Activated CD8-positive, alpha-beta memory T cell treated with anti-CD3 and anti-CD28 coated beads, Interleukin-2, amount 50 U/mL, for 1 hour (primary cell): ENCODE data around the gene PIK3R4.

Experiments
- DNase-seq: peaks from one replicate; pipeline ENCODE4 v3.0.0-alpha.2; 2020; ENCODE audit errors: extremely low read depth

The PIK3R4 gene

DNA sequence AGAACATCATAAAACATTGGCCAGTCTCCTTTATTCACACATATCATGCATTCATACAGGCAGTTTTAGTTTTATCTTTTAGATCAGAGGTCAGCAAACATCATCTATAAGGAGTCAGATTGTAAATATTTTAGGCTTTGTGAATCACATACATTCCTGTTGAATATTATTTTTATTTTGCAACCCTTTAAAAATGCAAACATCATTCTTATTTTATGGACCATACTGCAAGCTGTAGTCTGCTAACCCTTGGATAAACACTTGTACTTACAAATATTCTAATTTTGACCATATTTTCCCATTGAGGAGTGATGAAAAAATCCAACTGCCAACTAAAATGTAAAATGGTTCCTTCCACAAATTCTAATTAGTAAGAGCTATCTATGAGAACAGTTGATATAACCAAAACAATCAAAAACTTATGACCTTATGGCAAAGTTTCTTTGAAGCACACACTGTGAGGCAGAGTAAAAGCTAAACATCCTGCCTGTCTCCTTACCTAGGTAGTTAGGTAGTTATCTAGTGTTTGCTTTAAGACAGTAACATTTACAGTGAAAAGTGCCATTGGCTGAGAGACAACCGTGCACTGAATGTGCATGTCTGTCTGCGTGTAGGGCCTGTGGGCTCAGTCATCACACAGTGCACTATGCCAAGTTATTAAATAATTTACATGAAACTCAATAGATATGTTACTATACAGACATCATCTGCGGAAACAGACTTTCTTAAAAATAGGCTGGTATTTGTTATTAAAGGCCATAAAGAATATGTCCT, 57.7 kb downstream of the PIK3R4 start:
- no peak for DNase-seq

DNA sequence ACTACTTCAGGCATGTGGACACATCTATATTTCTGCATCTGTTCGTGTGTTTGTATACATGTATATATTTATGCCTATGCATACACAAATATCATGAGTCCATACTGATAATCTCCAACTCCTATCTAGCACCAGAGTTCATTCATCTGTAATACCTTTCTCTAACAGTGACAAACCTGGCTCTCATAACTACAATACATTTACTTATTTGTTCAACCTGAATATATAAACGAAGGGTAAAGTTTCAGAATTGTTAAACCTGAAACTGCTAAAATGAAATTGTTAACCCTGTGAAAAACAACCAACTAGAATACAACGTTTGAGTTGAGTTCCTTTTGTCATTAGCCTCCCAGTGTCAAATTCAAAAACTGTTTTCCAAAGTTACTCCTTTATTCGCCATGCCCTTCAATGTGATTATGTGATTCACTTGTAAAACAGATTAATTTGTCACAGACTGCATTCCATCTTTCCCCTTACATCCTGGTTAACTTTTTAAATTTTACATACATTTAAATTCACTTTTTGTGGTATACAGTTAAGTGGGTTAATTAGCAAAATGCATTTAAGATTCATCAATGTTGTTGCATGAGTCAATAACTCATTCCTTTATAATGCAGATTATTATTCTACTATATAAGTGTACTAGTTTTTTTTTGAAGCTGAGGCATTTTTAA, 58.5 kb downstream of the PIK3R4 start:
- no peak for DNase-seq

DNA sequence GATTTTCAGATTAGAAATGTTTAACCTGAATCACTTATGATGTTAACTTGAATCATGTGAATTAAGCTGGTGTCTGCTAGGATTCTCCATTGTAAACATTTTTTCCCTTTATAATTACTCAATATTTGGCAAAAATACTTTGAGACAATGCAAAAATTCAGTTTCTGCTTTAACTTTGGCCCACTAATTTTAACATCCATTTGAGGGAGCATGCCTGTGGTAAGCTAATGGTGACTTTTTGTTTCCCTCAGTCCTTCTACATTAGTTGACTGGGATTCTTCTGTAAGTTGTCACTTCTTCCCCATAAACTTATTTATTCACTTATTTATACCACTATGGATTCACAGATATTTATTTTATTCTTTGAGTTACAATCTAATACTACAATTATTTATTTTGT, 59.3 kb downstream of the PIK3R4 start:
- no peak for DNase-seq

DNA sequence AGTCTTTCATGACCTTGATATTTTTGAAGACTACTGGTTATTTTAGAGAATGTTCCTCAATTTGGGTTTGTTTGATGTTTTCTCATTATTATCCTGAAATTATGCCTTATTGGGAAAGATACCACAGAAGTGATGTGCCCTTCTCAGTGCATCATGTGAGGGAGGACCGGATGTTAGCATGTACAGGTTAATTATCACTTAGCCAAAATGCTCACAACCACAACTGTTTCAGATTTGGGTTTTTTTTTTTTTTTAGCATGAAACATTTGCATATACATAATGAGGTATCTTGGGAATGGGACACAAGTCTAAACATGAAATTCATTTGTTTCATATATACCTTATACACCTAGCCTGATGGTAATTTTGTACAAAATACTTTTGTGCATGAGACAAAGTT, 59.8 kb downstream of the PIK3R4 start:
- no peak for DNase-seq

DNA sequence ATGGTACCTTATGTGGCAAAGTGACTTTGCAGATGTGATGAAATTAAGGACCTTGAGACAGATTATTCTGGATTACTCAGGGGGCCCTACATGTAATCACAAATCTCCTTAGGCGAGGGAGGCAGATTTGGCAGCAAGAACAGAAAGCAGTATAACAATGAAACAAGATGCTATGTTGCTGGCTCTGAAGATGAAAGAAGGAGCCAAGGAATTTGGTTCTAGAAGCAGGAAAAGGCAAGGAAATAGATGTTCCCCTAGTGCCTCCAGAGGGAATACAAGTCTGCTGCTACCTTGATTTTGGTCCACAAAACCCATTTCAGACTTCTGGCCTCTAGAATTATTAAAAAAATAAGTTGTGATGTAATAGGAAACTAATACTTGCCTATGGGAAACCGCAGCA, 64.5 kb downstream of the PIK3R4 start:
- DNase-seq, result no peak

DNA sequence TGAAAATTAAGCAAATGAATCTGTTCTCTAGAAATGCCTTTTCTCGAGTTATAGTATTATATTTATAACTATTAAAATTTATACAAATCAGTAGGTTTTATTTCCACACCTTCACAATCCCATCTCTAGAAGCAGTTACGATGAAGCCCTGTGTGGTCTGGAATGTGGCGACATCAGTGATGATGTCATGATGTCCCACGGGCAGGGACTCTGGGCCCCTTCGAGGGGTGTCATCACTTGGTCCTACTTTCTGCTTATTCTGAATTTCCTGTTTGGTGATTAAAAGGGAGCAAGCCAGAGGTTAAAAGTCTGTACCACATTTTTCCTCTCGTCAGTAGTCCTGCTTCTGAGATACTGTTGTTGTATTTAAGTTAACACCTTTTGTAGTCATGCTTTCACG, 67.4 kb downstream of the PIK3R4 start:
- DNase-seq, result no peak

DNA sequence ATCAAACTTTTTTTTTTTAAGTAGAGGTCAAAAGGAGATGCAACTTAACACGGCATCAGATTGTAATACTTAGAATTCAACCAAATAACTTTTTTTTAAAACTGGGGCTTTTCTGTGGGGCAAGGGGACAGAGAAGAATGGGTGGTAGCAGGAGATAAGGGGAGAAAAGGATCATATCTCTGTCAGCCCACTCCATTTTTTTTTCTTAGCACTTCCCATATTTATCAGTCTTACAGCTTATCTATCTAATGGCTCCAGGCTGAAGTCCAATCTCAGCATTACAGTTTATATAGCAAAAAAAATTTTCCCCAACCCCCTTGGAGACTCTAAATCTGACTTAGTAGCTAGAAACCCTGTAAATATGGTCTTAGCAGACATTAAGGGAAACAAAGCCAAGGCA, 69.3 kb downstream of the PIK3R4 start:
- no peak for DNase-seq

DNA sequence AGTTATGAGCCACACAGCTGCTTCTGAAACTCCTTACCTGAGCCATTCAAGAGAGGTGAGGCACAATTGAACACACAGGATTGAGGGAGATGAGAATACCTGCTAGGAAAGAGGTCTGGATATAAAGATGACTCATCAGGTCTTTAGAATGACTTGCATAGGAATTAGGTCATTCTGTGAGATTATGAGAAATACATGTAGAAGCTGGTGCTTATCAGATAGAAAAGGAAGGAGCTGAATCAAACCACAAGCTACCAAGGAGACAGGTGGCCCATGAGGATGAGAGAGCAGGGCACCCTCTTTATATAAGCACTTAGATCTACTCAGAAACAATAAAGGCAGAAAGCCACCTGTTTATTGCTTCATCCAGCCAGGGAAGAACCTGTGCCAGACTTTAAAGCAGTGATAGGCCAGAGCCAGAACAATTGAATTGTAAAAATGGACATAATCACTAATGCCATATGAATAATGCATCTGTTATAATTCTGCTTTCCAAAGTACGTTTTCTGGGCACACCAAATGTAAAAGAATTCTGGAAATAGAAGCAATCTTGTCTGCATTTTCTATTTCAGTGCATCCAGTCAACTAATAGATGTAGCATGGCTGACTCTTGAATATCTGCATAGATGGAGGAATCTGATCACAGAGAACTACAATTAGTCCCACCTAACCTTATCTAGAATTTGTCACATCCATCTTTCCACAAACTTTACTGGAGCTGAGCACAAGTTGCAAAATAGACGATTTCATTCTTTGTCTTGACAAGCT, 74.9 kb downstream of the PIK3R4 start:
- DNase-seq, result no peak

DNA sequence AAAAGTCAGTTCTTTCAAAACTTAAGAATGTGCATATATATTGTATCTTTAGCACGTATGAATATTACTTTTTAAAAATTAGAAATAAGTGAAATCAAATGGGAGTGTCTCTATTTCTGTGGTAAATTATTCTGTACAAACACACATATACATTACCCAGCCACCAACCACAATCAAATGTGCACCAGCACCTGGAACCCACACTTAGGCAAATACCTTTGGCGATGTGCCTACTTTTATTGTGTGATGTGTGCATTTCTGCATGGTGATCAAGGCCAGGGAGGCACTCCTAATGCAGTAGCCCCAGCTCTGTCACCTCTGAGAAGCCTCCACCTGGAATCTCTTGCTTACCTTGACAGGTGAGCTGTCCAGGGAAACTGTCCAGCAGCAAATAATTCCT, 76.9 kb downstream of the PIK3R4 start:
- DNase-seq, result no peak

DNA sequence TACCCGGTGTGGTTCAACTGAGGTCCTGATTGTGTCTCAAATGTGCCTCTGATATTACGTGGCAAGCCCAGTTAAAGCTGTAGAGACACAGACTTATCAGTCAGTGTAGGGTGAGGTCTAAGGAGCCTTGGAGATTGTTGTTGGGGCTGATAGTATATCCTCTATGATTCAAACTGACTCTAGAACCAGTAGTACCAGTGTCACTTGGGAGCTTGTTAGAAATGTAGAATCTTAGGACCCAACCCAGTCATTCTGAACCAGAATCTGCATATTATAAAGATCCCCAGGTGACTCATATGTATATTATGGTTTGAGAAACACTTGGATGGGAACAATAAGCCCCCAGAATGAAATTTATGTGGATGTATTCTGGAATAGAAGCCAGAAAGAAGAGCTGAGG, 83.5 kb downstream of the PIK3R4 start:
- no peak for DNase-seq

DNA sequence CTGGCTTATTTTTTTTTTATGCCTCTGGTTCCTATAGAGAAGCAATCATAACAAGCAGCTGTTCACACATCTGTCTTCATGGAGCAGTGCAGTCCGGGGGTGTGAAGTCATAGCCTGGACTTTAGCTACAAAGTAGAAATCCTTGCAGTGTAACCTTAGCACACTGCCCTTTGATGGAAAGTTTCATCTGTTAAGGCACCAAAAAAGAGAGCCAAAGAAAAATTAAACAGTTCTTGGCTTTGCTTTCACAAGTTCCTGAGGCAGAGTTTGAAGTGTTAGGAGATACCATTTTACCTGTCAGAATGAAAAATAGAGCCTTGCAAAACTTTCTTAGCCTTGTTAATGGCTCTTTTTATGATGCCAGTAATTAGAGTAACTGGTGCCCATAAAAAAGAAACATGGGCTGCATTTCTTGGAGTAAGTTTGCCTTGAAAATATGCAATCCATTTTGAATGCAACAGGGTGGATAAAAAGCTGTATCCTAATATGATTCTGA, 84.1 kb downstream of the PIK3R4 start:
- DNase-seq, result no peak

DNA sequence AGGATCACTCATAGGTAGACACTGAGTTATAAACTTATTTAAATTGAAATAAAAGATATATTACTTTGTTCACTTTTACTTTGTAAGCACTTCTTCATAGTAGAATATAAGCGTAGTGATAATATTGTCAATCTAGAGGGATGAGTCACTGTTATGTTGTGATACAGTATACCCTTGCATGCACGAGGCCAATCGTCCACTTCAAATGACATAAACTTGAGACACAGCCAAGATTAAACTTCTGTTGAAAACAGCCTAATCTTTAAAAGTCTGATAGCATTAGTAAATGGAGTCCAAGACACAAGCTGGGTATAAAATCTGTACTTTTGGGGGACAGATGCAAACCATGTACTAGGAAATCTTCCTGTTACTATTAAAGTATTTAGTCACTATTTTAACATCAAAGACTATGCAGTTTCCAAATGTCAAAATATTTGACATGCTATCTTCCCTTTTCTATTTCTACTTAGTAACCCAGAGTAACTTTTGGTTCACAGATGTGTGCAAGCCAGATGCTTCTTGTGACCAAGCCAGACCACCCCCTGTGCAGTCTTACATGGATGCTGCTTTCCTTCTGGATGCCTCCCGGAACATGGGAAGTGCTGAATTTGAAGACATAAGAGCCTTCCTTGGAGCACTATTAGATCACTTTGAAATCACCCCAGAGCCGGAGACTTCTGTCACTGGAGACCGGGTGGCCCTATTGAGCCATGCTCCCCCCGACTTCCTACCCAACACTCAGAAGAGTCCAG, 85.3 kb downstream of the PIK3R4 start:
- no peak for DNase-seq

DNA sequence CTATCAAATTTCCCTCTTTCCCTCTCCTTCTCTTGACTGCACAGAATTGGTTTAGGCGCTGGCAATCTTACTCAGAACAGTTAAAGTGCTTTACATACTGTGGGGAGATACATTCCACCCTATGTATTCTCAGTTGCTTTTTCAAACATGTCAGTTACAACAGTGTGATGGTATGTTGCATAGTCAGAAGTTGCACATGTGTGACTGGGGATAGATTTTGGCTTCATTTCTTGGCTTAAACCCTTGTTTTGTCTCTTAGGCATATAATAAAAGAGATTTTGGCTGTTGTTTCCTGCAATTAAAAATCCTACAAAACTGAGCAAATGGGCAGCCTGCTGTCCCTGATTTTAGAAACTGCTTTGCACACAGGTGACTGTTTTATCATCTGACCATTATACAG, 86.7 kb downstream of the PIK3R4 start:
- no peak for DNase-seq

DNA sequence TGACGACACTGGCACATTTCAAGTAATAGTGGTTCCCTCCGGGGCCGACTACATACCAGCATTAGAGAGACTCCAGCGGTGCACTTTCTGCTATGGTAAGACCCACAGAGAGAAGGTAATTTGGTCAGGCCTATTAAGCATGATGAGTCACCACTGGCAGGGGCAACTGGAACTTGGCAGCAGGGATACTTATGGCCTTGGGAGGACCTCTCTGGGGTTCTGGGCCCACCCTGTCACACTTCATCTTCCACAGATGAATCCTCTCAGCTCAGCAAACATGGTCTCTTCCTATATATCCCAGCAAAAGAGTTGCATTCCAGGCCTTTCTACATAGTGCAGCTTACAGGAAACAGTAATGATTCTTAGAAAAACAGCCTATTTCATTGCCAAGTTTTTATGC, 88.0 kb downstream of the PIK3R4 start:
- no peak for DNase-seq

DNA sequence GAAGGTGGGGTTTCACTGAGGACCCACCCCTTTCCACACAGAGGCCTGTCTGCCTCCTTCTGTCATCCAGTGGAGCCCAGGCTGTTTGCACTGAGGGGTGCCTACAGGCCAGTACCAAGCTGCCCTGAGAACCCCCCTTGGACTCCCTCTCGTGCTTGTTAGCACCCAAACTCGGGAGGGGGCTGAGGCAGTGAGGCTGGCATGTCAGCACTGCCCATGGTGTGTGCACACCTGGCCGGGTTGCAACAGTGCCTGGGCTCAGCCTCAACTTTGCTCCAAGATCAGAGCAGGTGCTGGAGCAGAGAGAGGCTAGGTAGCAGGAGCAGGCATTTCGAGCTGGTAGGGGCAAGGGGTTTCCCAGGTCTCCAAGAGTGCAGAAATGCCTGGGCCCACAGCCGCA, 90.0 kb downstream of the PIK3R4 start:
- DNase-seq, result no peak

DNA sequence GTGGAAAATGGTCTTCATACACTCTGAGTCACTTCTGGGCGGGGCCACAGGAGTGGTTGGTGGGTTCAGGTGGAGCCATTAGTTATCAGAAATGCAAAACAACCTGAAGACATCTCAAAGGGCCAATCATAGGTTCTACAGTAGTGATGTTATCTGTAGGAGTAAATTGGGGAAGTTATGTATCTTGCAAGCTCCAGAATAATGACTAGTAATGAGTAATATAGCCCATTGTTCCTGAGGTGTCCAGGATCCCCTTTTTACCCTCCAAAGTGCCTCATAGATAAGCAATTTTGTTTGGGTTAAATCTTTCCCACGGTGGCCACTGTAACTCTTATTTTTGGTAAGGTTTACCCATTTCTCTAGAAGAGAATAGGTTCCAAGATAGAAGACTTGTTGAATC, 91.7 kb downstream of the PIK3R4 start:
- no peak for DNase-seq

DNA sequence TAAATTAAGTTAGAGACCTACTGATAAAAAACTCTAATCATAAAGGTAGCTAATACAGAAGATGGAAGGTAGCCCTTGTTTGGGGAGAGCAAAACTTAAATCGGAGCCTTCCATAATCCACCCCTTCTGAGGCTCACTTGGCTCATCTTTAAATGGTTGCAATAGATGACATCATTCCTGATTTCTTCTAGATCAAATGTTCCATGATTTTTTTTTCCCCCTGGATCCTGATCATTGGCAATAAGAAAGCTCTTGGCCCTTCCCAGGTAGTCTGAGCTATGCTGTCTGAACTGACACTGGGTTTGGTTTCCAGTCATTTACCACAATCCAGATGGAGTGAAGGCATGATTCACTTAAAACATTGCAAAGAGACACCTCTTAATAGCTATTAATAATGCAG, 92.5 kb downstream of the PIK3R4 start:
- DNase-seq, result no peak

DNA sequence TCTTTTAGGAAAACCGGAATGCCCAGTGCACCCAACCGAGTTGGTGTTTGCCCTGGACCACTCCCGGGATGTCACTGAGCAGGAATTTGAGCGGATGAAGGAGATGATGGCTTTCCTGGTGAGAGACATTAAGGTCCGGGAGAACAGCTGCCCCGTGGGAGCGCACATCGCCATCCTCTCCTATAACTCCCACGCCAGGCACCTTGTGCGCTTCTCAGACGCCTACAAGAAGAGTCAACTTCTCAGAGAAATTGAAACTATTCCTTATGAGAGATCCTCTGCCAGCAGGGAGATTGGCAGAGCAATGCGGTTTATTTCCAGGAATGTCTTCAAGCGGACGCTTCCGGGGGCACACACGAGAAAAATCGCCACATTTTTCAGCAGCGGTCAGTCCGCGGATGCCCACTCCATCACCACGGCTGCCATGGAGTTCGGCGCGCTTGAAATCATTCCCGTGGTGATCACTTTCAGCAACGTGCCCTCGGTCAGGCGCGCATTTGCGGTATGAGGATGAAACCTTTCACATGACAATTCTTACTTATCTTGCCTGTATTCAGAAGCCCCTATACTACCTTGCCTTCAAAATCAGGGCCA, 97.5 kb downstream of the PIK3R4 start:
- DNase-seq, result no peak

DNA sequence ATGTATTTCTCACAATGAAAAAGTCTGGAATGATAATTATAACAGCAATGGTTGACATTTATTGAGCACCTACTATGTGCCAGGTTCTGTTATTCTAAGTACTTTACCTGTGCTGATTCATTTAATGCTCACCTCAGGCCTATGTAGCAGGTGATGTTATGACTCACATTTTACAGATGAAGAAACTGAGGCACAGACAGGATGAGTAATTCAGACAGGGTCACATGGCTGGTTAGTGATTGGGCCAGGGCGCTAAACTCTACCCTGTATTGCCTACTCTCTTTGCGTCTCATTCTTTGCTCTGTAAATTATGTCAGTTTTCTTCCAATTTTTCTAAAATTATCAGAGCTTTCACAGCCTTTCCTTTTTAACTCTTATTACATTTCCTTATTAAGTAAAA, 98.3 kb downstream of the PIK3R4 start:
- no peak for DNase-seq

DNA sequence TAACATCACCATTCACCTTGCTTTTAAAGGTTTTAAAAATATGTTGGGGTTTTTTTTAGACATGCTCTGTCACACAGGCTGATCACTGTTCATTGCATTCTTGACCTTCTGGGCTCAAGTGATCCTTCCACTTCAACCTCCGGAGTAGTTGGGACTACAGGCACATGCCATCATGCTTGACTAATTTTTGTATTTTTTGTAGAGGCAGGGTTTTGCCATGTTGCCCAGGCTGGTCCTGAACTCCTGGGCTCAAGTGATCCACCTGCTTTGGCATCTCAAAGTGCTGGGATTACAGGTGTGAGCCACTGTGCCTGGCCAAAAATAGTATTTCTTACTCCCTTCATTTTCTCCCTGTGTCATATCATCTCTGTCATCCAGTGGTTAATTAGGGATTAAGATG, 101.4 kb downstream of the PIK3R4 start:
- no peak for DNase-seq

DNA sequence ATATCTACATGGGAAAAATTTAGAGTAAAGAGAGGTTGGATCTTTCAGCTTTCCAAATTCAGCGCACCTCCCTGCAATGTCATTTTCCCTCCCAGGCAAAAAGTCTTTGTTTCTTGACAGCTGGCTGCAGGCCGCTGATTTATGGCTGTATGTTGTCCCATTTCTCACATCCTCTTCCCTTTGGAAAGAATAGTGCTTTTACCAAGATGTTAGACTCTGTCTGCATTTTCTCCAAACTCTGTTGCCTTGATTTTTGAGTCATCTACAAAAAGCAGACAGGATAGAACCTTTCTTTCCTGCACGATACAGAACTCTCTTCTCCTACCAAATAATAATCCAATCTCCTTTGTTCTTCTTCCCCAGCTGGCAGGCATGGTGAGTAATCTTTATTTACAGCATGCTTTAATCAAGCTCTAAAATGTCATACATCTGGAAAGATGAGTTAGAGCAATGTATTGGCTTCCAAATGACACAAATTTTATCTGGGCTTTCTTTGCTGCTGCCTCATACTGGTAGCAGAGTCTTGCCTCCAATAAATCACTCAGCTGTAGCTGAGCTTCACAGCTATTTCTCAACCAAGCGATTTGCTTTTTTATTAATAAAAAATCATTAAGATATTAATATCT, 101.9 kb downstream of the PIK3R4 start:
- no peak for DNase-seq
